ENCODE data around the gene LDHB.
"Not testable (repeated sequence)": the region's sequence is repeated elsewhere in the genome, so short reads cannot be mapped to it uniquely, and the experiment has no call there.

The LDHB gene

DNA sequence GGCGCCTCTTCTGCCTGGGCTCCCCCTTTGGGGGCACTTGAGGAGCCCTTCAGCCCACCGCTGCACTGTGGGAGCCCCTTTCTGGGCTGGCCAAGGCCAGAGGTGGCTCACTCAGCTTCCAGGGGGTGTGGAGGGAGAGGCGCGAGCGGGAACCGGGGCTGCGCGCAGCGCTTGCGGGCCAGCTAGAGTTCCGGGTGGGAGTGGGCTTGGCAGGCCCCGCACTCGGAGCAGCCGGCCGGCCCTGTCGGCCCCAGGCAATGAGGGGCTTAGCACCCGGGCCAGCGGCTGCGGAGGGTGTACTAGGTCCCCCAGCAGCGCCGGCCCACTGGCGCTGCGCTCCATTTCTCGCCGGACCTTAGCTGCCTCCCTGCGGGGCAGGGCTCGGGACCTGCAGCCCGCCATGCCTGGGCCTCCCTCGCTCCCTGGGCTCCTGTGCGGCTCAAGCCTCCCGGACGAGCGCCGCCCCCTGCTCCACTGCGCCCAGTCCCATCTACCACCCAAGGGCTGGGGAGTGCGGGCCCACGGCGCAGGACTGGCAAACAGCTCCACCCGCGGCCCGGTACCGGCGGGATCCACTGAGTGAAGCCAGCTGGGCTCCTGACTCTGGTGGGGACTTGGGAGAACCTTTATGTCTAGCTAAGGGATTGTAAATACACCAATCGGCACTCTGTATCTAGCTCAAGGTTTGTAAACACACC, 3.9 kb upstream of the LDHB start:
- not testable (repeated sequence) for DNase-seq

DNA sequence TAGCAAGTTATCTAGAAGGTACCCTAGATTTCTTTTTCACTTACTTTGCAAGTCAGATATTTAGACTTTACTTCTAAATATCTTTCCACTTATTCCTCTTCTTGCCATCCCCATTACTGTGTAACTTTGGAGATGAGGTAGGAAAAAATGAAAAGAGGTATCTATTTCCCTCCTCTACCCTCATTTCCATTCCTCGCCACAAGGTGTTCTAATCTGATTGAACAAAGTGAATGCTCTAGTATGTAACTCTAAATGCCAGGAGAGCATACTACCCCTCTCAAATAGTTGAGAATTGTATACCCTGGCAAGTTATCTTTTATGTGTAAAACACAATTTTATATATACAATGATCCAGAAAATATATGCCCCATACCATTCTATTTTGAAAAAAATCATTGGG, 1.7 kb upstream of the LDHB start:
- no peak for DNase-seq

DNA sequence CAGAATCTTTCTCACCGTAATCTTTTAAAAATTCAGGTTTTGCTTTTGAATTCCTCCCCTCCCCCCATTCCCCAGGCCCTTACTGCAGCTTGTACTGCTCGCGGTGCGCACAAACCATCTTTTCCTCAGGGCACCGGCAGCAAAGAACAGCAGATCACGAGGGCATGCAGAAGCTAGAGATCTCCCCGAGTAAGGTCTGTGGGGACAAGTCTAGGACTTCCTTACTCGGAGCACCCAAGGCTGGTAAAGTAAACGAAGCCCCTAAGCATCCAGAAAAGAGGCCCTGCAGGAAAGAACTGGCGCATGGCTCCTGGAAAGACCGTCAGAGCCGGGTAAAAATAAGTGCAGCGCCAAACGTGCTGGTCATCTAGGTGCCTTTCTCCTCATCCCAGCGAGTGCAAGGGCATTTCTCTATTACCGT, 727 bp downstream of the LDHB start:
- DNase-seq: peak; percentile 21

DNA sequence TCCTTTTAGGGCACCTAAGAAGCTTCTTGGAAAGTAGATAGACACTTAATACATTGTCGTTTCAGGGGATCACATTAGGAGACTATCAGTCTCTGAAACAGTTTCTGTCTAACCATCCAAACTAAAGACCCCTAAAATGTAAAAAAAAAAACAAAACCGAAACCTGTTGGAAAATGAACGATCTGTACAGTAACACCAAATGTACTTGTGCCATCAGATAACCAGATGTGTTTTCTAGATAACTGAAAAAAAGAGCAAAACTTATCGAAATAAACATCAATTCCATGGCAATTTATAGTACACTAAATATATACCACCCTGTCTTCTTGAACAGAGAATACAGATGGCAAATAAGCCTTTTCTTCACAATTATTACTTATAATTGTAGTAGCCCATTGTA, 2.1 kb downstream of the LDHB start:
- DNase-seq: no peak

DNA sequence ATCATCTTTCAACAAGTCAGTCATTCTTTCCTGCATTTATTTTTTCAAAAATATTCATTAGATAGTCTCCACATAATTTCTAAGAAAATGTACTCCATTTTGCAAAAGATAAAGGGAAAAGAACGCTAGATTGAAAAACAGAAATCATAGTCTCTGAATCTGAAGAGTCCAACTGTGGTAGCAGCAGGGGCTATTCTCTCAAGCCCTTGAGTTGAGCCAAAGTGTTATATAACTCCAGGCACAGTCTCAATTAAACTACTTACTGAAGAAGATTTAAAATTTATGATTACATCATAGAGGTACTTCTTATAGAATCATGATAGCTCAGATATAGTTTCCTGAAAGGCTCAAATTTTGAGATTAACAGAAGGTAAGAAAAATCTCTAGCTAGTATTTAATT, 5.8 kb downstream of the LDHB start:
- DNase-seq: no peak

DNA sequence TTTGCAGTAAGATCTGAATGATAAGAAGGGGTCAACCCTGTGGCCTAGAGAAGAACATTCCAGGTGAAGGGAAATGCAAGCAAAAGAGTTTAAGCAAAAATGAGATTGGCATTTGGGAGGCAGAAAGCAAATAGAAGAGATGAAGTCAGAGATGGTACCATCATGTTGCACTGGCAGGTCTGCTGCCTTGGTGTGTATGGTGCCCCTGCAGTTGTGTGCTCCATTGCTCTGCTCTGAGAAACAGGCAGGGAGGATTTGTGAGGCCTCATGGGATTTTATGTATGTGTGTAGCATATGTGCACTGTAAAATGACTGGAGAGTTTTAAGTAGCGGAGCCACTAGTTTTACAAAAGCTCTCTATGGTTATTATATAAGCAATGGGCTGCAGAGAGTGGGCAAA, 6.6 kb downstream of the LDHB start:
- no peak for DNase-seq

DNA sequence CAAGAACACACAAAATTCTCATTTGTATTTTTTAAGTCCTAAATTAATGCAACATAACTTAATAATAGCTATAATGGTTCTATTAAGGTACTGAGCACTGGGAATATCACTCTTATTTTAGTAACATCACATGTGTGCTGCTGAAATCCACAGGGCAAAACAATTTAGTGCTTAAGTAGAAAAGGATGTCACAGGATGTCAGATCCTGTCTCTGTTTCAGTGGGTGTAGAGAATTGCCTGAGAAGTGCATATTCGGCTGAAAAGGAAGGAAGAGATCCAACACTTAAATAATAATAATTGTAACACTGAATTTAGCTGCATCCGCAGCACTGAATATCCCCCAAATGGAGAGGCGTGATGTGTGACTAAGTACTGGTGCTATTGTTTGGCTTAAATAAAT, 8.6 kb downstream of the LDHB start:
- no peak for DNase-seq

DNA sequence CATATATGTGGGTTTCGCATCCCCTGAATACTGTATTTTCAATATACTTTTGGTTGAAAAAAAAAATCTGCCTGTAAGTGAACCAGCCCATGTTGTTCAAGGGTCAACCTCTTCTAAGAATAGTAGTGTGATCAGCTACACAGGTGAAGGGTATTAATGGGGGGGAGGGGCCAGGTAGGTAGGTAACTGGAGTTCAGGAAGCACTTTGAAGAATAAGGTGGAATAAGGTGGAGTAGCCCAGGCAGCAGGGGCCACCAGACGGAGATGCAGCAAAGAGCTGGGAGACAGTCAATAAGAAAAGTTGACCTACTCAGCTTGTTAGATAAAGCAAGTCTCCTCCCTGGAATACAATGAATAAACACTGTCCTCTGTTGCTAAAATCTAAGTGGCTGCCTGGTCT, 9.3 kb downstream of the LDHB start:
- no peak for DNase-seq

DNA sequence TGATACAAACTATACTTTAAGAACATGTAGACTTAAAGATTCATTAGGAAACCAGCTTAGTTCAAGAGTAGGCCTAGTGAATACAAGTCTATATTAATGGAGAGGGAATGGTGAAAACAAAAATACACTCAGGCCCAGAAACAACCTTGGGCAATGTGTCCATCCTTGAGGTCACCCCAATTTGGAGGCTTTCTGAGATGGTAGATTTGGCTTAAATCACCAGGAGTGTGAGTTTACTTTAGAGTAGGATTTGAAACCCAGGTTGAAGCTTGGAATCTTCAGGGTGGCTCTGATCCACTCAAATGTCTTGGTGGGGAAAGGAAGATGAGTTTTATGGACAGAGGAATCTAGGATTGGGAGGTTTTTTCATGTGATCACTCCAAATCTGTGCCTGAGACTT, 10.5 kb downstream of the LDHB start:
- DNase-seq: no peak

DNA sequence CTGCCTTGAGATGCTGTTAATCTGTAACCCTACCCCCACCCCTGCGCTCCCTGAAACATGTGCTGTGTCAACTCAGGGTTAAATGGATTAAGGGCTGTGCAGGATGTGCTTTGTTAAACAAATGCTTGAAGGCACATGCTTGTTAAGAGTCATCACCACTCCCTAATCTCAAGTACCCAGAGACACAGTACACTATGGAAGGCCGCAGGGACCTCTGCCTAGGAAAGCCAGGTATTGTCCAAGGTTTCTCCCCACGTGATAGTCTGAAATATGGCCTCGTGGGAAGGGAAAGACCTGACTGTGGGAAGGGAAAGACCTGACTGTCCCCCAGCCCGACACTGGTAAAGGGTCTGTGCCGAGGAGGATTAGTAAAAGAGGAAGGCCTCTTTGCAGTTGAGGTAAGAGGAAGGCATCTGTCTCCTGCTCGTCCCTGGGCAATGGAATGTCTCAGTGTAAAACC, 12.6 kb downstream of the LDHB start:
- not testable (repeated sequence) for DNase-seq

DNA sequence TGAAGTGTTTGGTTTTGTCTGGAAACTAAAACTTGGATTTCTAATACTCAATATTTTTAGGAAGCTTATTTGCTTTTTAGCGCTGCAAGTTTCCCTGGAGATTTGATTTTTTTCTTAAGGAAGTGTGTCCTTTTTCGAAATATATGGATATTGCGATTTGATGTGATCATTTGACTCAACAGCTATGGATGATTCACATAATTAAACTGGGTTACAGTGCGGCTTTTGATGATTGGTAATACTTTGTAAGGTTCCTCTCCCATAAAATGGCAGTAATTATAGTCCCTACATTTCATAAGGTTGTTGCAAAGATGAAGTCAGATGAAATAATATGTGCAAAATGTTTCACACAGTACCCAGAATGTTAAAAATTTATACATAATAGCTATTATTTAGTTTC, 13.1 kb downstream of the LDHB start:
- no peak for DNase-seq

DNA sequence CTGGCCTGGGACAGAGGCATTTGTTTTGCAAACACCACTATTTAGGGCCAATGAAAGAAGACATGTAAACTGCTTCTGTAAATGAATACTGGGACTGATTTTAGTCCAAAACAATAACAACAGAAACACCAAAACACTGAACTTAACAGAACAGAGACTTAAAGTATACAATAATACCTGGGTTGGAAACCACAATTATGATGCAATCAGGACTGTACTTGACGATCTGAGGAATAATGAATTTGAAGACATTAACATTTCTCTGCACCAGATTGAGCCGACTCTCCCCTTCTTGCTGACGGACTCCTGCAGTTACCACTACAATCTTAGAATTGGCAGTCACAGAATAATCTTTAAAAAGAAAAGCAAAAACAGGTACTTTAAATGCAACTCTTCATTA, 13.9 kb downstream of the LDHB start:
- no peak for DNase-seq

DNA sequence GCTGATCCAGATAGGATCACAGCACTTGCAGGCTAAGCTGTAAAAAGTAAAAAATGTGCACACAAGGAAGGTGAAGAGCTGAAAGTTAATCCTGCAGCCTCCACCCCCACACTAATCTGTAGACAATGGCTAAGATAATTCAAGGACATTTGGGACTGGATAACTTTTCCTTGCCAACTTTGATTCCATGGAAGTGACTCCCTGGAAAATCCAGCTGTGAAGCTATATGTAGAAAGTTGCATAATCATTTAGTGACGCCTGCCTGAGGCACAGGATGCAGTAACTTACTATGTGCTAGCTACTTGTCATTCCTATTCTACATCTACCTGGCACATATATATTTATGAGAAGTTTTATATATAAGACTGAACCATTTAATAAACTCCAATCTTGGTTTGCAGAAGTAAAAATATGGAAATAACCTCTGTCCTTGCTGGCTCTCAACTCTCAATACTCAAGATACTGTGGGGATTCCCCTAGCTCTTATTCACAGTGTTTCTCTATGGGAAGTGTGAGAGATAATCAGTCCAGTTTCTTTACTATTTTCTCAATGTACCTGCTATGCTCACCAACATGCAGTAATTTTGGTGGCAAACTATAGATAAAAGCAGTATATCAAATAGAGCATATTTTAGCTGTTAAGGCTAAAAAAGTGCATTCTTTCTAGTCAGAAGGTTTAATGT, 14.8 kb downstream of the LDHB start:
- no peak for DNase-seq

DNA sequence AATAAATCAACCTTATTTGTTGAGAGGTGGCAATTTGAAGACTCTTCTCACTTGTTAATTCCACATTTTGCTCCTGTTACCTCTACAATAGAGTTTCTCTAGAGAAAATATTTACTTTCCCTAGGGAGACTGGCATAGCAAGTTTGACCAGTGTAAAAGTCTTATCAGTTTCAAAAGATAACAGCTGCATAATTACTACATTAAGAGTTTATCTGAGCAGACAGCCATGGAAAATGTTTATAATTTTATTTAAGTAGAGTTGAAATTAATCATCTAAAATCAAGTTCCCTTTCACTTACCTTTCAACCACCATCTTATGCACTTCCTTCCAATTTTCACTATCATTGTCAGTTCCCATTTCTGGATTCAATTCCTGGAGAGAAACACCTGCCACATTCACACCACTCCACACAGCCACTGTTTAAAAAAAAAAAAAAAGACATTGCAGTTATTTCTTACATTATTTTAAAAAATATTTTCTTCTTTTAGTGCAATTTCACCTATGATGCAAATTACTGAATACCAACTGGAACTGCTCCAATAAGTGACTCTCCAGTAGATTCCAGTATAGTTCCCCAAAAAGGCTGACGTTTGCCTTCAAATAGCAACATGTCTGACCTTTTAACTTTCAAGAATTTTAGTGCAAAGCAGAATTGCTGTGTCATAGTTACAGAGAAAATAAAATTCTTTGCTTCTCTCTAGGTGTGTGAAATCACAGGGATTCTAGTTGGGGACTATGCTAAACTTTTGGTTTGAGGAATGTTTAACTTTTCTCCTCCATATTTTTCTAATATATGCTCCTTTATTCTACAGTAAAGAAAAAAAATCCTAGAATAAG, 19.4 kb downstream of the LDHB start:
- no peak for DNase-seq

DNA sequence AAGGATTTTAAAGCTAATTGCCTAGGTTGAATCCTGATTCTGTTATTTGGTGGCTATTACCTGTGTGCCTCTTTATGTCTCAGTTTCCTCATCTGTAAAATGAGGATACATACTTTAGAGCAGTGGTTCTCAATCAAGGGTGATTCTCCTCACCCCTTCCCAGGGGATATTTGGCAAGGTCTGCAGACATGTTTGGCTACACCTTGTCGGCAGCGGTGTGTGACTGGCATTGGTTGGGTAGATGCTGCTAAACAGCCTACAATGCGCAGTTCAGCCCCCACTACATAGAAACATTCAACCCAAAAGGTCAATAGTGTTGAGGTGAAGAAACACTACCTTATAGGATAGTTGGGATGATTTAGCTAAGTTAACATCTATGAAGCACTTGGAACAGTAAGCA, 23.4 kb downstream of the LDHB start:
- no peak for DNase-seq

DNA sequence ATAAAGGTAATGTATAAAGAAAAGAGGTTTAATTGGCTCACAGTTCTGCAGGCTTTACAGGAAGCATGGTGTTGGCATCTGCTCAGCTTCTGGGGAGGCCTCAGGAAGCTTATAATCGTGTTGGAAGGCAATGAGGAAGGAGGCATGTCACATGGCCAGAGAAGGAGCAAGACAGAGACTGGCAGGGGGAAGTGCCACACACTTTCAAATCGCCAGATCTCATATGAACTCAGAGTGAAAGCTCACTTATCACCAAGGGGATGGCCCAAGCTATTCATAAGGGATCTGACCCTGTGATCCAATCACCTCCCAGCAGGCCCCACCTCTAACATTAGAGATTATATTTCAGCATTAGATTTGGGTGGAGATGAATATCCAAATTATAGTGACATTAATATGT, 26.3 kb downstream of the LDHB start:
- no peak for DNase-seq

DNA sequence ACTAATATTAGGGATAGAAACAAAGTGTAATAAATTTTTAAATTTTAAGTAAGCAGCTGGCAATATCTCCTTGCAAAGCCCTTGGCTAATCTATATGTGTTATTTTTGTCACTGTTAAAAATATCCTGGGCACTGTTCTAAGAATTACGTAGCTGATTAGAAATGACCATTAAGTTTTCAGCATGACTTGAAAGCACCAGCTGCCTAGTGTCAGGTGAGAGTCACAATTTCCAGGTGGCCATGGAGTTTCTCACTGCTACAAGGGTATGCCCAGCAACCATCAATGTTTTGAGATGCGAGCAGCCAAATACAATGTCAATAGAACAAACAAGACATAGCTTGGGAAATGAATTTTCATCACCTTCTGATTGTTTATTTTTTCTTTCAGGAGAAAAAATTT, 29.7 kb downstream of the LDHB start:
- no peak for DNase-seq

DNA sequence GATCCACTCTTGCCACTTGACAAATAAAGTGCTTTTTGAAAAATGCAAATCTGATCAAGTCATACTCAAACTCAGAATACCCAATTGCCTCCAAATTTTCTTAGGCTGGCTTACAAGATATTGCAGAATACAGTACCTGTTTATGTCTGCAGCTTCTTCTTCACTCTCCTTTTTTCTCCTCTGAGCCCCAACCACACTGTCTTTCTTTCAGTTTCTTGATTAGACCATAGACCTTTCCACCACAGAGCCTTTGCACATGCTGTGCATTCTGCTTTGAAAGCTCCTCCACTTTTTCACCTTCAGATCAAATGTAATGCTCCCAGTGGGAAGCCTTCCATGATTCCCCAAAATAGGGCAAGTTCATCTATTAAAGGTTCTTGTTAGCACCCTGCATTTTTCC, 39.1 kb downstream of the LDHB start:
- no peak for DNase-seq

DNA sequence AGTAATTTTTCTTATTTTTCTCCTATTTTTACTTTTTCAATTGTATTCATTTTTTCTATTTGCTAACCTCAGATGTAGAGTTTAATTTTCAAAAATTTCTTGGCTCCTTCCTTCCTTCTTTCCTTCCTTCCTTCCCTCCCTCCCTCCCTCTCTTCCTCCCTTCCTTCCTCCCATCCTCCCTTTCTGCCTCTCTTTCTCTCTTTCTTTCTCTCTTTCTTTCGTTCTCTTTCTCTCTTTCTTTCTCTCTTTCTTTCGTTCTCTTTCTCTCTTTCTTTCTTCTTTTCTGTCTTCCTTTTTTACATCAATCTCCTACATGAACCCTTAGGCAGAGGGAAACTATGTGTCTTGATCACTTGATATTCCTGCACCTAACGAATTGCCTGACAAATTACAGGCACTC, 40.6 kb downstream of the LDHB start:
- no peak for DNase-seq

DNA sequence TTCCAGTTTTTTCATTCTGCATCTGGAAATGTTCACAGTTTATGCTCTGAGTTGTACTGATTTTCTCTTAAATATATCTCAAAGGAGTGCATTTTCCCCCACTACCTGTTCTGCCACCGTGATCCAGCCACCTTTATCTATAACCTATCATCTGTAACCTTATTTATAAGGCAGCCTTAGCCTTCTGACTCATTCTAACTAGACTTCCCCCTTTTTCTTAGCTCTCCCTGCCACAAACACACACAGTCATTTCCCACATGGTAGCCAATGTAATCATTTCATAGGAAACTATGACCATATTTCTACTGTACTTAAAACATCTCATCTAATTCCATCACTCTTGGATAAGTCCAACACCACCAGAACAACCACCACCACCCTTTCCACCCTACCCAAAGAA, 42.2 kb downstream of the LDHB start:
- DNase-seq: no peak

DNA sequence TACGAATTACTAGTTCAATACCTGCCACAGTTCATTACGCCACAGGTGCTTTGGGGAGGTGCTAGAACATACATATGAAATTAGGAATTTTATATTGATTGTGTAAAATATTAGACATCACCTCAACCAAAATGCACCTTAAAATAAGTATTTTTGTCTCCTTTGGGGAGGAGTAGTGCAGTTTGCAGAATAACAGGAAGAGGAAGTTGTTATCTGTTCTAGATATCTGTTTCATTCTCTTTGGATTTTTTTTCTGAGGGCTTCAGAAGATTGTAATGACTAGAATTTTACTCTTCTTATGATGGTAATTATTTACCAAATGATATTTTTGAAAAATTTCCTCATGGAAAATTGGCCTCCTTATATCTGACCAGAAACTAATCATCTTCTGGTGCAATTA, 43.1 kb downstream of the LDHB start:
- no peak for DNase-seq

DNA sequence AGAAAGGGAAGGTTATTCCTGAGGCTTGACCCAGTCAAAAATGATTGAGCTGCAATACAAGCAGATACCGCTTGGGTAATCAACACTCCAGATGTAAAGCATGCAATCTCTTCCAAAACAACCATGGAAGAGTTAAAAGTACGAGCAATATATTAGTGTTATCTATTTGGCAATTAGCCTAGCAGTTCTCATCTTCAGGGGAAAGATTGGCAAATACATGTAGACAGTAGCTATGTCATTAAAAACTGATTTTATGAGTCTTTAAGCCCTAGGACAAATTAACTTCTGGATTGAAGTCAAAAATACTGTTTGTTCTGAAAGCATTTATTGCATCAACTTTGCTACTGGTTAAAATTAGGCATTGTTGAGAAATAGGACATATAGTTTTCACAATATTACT, 43.7 kb downstream of the LDHB start:
- no peak for DNase-seq

DNA sequence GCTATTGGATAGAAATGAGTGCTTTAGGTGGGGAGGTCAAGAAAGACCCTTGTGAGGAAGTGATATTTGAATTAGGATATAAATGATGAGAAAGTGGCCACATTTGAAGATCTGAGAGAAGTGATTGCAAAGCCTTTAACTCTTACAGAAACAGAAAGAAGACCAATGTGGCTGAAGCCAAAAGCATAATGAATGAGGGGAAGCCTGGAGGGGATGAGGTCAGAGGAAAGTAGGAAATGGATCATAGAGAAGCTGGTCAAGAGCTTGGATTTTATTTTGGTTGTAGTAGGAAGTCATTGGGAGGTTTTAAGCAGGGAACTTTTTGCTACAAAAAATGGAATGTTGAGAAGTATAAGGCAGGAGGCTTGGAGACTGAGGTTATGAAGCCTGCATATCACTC, 49.4 kb downstream of the LDHB start:
- no peak for DNase-seq

DNA sequence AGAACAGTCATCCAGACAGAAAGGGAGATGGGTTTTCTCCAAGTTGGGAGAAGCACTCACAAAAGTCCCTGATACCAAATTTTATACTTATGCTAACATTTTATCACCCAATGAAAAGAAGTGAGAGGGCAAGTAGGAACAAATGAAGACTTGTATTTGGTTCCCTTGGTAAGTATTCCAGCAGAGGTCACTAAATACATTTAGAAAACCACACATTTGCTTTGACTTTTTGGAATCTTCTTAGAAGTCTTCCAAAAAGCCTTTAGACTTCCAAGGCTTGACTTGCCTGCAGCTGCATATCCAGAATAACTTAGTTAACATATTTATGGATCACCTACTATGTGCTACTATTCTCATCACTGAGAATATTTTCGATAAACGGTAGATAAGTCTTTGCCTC, 49.9 kb downstream of the LDHB start:
- no peak for DNase-seq
